Measurements from ENCODE around the gene ADAP1.

ADAP1 gene

GRCh38 chr7:903921-904755, 50.3 kb downstream of the ADAP1 start:
- no peak for DNase-seq

GRCh38 chr7:902996-903395, 51.5 kb downstream of the ADAP1 start:
- DNase-seq, result no peak

- DNase-seq, result peak; percentile 75
Observed at GRCh38 chr7:901388-902154, 52.9 kb downstream of the ADAP1 start.

- no peak for DNase-seq
Observed at GRCh38 chr7:901041-901387, 53.5 kb downstream of the ADAP1 start.

GRCh38 chr7:900331-901040, 54.0 kb downstream of the ADAP1 start:
- no peak for DNase-seq

GRCh38 chr7:899806-900205, 54.7 kb downstream of the ADAP1 start:
- DNase-seq, result no peak

GRCh38 chr7:898855-899681, 55.4 kb downstream of the ADAP1 start:
- DNase-seq, result no peak

GRCh38 chr7:898460-898854, 56.0 kb downstream of the ADAP1 start:
- no peak for DNase-seq

- no peak for DNase-seq
Observed at GRCh38 chr7:897771-898376, 56.6 kb downstream of the ADAP1 start.

- DNase-seq, result no peak
Observed at GRCh38 chr7:897086-897485, 57.4 kb downstream of the ADAP1 start.

GRCh38 chr7:896346-897075, 58.0 kb downstream of the ADAP1 start:
- DNase-seq, result no peak

GRCh38 chr7:895451-896052, 58.9 kb downstream of the ADAP1 start:
- no peak for DNase-seq

GRCh38 chr7:894927-895450, 59.5 kb downstream of the ADAP1 start:
- DNase-seq, result no peak

- DNase-seq, result no peak
Observed at GRCh38 chr7:894164-894867, 60.2 kb downstream of the ADAP1 start.

- no peak for DNase-seq
Observed at GRCh38 chr7:893686-894085, 60.8 kb downstream of the ADAP1 start.

- no peak for DNase-seq
Observed at GRCh38 chr7:892648-893593, 61.6 kb downstream of the ADAP1 start.

- DNase-seq, result no peak
Observed at GRCh38 chr7:891805-892204, 62.7 kb downstream of the ADAP1 start.

GRCh38 chr7:891291-891690, 63.2 kb downstream of the ADAP1 start:
- DNase-seq, result no peak

- no peak for DNase-seq
Observed at GRCh38 chr7:890868-891267, 63.6 kb downstream of the ADAP1 start.
